HG03520 (cell line): ENCODE data around the gene MRTO4.
A peak's percentile ranks its signal among the peaks of the same experiment; 100 is the strongest.
"Not testable (repeated sequence)": the region's sequence is repeated elsewhere in the genome, so short reads cannot be mapped to it uniquely, and the experiment has no call there.

Experiments used
- ATAC-seq: cut with Tn5 transposase; IDR thresholded peaks from one replicate; pipeline ENCODE4 v1.9.1; 2021; ENCODE audit warnings: mild to moderate bottlenecking, moderate library complexity; ENCODE audit not compliant: unreplicated experiment

MRTO4 gene

DNA sequence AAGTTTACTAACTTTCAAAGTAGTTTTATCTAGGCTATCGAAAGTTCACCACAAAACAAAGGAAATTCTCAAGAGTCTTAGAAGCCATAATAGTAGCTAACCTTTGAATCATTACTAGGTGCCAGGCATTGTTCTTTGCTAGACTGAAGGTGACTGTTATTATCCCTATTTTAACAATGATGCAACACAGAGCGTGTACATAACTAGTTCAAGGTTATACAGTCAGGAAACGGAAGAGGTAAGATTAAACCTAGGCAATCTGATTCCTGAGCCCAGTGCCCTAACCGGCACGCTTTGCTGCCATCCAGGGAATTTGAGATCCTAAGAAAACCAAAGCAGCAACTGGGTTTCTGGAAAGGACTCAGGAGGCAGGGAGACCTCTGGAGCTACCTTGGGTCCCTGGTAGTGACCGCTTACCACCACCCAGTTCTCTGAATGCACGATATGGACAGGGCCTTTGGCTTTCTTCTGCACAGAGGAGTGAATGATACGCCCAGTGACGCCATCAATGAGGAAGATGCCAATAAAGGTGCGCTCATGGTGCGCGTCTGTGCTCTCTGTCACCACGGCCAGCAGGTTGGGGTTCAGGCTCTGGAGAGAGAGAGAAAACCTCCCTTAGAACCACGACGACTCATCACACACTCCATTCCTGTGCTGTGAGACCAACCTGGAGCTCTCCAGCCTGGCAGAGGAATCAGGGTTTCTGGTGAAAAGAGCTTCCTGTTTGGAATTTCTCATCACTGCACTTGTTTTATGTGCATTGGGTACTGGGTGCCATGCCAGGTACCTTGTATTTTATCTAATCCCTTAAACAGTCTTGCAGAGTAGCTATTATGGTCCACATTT, 28.4 kb upstream of the MRTO4 start:
- no peak for ATAC-seq

DNA sequence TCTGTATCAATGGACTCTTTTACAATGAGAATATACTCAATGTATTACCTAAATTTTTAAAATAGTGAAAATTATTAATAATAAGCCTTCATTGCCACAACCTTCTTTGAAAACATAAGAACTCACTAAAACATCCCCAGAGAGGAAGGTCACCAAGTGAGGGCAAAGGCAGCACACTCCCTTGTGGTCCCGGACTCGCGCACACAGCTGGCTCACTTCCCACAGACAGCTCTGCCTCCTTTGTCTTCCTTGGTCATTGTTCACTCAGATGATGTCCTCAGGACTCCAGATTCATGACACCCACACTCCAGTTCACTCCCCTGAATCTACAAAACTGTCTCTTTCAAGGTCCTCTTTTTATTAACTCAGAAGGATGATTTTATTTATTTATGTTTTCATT, 22.4 kb upstream of the MRTO4 start:
- ATAC-seq, result no peak

DNA sequence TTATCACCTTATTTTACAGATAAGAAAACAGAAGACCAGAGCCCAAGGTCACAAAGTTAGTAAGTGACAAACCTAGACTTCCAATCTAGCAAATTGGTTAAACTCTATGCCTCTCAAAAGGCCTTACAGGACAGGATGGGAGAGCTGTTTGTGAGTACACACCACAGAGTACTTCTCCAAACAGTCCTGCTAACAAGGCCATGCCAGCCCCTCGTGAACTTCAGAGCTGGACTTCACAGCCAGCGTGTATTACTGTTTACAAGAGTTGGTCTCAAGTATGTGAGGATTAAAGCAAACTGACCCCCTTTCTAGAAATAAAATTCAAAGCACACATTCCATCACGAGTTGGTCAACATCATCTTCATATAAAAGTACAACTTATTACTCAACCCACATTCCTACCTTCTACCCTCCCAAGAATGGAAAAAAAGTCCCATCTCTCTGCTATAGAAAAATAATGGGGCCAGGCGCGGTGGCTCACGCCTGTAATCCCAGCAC, 21.7 kb upstream of the MRTO4 start:
- ATAC-seq, result no peak

DNA sequence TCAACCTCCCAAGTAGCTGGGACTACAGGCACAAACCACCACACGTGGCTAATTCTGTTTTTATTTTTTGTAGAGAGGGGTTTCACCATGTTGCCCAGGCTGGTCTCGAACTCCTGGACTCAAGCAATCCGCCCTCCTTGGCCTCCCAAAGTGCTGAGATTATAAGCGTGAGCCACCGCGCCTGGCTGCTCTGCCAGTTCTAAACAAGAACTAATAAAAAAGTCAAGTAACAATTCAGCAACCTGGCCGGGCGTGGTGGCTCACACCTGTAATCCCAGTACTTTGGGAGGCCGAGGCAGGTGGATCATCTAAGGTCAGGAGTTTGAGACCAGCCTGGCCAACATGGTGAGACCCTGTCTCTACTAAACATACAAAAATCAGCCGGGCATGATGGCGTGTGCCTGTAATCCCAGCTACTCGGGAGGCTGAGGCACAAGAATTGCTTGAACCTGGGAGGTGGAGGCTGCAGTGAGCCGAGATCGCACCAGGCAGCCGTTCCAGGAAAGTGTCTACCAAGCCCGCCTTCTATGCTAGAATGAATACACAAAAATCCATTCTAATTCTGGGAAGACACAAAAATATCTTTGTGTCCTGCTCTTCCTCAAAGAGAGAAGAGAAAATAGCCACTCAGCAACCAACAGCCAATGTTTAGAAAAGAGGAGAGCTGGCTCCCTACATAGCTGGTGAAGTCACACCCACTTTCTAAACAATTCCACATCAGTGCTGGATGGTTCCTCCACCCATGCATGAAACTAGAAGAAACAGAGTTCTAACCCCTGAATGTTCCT, 19.7 kb upstream of the MRTO4 start:
- not testable (repeated sequence) for ATAC-seq

DNA sequence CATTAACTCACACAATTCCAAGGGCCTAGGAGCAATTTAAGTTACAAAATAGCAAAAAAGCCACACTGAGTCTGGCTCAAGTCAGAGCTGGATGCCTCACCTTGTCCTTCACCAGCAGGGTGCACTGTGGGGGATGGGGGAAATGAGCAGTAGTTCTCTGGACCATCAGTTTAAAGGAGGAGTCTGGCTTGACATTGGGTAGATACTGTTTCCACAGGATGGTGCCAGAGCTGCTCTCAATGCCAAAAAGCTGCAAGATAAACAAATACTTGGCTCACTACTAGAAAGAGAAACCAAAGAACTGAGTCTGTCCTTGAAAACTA, 19.1 kb upstream of the MRTO4 start:
- no peak for ATAC-seq

DNA sequence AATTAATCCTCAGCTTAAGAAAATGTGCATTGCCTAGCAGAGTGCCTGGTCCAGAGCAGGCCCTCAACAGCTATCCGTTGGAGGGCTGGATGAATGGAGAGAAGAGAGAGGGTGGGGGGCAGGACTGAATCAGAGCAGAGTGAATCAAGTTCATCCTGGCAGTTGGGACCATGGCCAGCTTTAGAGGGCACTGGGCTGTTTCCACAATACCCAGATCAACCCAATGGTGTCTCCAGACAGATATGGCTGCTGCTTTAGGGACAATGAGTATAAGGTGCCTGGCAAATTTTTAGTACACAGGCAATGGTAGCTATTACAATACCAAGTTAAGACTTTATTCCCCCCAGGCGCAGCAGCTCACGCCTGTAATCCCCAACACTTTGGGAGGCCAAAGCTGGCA, 17.4 kb upstream of the MRTO4 start:
- no peak for ATAC-seq

DNA sequence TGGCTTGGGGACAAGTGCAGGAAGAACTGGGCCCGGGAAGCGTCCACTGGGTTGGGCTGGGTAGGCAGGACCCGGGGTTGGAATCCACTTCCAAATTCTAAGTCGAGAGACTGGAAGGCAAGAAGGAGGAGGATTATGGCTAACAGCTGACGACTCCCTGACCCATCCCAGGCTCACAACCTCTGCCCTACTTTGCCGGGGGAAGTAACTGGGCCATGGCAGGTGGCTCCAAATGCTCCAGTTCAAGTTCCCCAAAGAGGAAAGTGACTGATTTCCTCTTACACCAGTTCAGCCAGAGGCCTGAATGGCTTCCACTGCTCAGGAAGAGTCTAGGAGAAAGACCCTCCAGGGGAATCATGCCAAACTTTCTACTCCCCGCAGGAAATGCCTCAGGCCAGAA, 11.7 kb upstream of the MRTO4 start:
- ATAC-seq, result no peak

DNA sequence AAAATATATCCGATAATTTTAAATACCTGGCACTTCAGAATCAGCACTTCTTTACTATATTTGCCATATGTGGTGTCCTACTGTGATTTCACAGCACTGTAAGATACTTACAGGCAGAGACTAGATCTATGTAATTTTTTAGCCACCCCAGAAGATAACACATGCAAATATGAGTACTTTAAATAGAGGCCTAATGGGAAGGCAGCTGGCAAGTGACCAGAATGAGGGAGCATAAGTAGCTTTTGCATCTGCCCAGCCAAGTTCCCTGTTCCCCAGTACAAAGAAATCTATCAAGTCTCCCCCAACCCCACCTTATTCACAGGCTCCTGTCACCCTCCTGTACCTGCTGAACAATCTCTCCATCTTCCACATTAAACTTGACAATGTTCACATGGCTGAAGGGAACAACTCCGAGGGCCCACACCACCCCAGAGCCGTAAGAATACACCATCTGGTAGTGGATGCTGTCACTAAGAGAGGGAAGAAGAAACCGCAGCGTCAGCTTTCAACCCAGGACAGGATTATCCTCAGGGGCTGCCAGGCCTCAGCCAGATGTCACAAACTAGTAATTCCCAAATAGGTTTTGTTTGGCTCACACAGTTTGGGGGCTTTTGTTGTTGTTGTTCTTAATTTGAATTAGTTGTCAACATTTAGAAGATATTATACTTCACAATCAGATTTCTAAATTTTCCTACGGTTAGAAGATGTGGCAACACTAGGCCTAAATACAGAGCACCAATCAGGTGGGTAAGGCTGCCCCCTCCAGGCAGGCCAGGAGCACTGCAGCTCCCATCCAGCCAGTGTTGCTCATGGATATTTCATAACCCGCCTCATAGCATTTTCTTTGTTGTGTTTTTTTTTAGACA, 10.7 kb upstream of the MRTO4 start:
- ATAC-seq, result no peak

DNA sequence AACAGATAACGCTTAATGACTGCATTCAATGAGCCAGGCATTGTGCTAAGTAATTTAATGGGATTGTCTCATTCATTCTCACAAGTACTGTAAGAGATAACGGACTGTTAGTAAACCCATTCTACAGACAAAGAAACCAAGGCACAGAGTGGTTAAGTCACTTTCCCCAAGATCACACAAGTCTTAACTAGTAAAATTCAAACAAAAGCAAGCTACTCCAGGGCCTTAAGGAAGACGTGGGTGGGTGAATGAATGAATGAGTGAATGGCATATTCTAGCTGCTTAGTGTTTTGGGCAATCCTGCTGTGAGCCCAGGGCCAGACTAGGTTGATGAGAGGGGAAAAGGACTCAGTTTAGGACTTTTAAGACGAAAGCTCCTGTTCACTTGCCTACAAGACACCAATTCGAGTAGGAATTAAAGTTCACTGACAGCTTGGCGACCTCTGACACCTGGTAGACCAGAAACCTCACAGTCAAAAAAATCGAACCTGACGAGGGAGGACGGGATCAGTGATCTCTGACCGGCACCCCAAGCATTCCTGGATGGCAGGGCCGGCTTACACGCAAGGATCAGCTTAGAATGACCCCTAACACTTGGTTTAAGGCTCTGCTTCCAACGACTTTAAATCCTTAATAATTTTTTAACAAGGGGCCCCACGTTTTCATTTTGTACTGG, 838 bp upstream of the MRTO4 start:
- peak; percentile 21 for ATAC-seq

DNA sequence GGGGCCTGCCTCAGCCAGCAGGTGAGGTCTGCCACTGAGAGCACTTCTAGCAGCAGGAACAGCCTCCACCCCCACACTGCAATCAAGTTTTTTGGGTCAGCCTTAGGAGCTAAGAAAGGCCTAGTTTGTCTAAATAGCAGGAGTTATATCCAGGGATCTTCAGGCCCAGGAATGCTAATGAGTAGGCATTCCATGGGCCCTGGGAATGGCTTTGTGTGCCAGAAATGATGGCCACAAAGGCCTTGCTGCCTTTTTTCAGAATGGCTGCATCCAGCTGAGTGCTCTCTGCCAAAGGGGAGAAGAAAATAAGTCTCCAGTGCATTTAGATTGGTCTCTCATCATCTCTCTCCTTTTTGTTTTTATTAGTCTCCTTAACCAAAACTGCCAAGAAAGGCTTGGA, 2.8 kb downstream of the MRTO4 start:
- no peak for ATAC-seq

DNA sequence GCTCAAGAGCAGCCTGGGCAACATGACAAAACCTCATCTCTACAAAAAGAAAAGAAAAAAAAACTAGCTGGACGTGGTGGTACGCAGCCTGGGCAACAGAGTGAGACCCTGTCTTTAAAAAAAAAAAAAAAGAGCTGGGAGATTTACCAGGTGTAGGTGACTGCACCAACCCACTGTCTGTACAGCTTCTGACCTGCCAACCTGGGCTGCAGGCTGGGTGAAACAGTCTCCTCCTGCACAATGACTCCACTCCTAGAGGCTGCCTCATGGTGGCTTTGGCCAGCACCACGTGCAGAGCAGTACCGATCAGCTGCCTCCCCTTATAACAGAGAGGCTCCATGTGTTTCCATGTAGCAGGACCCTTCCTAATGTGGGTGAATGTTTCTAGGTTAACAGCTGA, 3.7 kb downstream of the MRTO4 start:
- ATAC-seq, result no peak

DNA sequence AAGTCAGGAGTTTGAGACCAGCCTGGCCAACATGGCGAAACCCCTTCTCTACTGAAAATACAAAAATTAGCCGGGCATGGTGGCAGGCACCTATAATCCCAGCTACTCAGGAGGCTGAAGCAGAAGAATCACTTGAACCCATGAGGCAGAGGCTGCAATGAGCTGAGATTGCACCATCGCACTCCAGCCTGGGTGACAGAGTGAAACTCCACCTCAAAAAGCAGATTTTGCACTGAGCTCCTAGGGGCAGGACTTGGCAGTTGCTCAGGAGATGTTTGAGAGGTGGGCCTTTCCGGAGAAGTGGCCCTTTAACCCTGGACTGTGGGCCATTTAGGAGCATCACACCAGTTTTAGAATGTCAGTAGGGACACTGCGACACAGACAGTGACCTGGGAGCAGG, 4.7 kb downstream of the MRTO4 start:
- ATAC-seq, result not testable (repeated sequence)

DNA sequence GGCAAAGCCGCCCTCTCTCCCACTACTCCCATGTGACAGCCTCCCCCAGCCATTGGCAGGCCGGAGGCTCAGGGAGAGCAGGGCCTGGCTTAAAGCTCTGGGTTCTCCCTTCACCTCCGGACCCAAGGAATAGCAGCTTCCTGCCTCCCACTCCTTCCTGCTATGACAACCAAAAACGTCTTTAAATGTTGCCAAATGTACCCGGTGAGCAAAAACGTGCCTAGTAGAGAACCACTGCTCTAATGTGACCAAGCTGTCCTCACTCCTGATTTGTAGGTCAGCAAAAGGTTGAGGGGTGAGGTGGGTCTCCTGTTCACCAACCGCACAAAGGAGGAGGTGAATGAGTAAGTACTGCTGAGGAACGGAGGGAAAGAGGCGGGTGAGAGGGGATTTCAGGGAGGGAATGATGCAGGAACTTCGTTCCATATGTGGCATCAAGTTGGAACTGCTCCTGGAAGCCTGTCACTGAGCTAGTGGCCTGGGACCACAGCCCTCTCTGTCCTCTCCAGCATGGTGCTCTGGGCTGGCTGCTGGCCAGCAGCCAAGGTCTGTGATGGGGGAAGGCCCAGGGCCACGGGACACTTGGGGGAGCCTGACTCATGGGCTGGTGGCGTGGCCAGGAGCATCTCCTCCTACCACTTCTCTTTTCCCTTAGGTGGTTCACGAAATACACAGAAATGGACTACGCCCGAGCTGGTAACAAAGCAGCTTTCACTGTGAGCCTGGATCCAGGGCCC, 5.7 kb downstream of the MRTO4 start:
- ATAC-seq, result no peak

DNA sequence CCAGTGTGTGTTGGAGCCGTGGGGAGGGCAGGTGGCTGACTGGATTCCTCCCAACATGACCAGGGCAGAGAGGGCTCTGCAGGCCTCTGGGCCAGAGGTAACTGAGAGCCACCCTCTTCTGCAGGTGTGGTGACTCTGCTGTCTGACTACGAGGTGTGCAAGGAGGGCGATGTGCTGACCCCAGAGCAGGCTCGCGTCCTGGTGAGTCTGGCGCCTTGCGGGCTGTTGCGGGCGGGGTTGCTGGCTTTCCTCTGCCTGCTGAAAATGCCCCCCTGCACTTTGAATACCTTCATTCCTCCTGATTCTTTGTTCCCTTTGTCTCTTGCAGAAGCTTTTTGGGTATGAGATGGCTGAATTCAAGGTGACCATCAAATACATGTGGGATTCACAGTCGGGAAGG, 6.7 kb downstream of the MRTO4 start:
- ATAC-seq, result no peak

DNA sequence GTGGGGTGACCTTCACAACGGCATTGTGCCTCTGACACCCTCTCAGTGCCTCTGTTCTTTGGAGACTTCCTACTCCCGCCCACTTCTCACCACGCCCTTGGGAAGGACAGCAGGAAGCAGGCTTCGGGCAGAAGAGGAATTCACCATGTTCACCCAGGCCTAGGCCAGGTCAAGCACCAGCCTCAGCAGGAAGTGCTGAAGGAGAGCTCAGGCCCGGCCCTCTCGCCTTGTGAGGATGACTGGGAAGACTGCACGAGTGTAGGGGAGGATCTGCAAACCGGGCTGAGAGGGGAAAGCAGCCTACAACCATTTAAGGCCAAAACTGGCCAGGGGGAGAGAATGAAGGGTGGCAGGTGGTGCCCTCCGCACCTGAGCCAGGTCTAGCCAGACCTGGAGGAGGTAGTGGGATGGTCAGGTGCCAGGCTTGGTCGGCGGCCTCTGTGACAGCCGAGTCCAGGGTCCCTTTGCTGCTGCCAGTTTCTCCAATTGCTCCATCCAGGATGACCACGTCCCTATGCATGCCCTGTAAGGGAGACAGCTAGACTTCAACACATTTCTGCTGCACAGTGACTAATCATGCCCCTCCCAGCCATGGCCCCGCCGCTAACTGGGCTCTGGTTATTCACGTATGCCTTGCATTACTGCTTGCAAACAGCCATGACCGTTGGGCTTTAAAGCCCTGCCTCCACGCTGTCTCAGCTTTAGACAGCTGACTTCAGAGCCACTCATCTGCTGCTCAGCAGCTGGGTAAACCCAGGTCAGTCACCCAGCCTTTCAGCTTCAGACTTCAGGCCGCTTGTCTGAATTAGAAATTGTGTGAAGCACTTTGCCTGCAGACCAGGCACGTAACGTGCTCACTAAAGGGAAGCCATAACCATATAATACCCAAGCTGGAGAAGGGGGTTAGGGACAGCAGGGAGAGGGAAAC, 8.9 kb downstream of the MRTO4 start:
- no peak for ATAC-seq

DNA sequence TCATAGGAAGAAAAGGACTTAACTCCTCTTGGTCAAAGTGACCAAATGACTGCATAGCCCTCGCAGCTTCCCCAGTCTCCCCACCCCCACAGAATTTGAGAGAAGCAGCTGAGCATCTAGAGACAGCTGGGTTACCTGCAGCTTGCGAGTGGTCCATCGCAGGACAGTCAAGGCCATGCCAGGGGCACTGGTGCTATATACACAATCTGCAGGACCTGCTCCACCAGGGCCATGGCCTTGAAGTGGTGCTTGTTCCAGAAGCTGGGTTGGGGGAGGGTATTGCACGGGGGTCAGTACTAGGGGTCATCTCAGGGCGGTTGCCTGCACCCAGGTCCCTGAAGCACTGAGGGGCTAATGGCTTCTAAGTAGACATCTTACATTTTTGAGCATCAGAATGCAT, 10.4 kb downstream of the MRTO4 start:
- ATAC-seq, result no peak

DNA sequence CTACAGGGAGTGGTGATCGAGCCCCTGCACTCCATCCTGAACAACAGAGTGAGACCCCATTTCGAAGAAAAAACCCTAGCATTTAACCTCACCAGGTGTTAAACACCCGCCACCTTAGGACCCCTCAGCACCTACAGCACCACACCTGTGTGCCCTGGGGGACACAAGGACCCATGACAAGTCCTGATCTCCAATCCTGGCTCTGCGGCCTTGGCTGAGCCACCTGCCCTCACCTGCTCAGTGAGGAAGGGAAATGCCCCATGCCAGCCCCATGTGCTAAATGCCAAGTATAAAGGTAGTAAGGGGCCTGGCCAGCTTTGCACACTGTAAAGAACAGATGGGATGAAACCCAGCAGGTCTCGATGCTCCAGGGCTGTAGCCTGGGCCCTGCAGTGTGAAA, 11.1 kb downstream of the MRTO4 start:
- ATAC-seq, result no peak

DNA sequence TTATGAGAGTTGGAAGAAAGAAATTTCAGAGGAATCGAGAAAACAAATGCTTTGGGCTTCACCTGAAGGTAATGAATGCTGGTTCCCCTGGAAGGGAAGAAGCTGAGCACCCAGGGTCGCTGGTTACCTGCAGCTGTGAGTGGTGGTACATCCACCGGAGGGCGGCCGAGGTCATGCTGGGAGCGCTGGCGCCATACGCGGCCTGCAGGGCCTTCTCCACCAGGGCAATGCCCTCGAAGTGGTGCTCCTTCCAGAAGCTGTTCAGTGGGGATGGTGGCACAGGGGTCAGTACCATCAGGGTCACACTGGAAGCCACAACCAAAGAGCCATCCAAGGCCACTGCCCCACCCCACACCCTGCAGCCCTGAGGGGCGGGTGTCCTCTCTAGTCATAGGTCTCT, 16.8 kb downstream of the MRTO4 start:
- ATAC-seq, result no peak
